Measurements from ENCODE around the gene APBB1. TPM values are rescaled to one million over a fixed set of nuclear protein-coding genes. Genes with fewer than 3 reads are reported as not detected.

Gene APBB1
- total RNA-seq, 1 experiment from 2014 or later, result 15.4 TPM

DNA sequence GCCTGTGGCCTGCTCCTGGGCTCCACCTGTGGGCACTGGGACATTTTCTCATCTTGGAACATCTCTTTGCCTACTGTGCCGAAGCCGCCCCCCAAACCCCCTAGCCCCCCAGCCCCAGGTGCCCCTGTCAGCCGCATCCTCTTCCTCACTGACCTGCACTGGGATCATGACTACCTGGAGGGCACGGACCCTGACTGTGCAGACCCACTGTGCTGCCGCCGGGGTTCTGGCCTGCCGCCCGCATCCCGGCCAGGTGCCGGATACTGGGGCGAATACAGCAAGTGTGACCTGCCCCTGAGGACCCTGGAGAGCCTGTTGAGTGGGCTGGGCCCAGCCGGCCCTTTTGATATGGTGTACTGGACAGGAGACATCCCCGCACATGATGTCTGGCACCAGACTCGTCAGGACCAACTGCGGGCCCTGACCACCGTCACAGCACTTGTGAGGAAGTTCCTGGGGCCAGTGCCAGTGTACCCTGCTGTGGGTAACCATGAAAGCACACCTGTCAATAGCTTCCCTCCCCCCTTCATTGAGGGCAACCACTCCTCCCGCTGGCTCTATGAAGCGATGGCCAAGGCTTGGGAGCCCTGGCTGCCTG, 27.3 kb downstream of the APBB1 start:
- no peak for DNase-seq (ENCODE audit: low read depth)

DNA sequence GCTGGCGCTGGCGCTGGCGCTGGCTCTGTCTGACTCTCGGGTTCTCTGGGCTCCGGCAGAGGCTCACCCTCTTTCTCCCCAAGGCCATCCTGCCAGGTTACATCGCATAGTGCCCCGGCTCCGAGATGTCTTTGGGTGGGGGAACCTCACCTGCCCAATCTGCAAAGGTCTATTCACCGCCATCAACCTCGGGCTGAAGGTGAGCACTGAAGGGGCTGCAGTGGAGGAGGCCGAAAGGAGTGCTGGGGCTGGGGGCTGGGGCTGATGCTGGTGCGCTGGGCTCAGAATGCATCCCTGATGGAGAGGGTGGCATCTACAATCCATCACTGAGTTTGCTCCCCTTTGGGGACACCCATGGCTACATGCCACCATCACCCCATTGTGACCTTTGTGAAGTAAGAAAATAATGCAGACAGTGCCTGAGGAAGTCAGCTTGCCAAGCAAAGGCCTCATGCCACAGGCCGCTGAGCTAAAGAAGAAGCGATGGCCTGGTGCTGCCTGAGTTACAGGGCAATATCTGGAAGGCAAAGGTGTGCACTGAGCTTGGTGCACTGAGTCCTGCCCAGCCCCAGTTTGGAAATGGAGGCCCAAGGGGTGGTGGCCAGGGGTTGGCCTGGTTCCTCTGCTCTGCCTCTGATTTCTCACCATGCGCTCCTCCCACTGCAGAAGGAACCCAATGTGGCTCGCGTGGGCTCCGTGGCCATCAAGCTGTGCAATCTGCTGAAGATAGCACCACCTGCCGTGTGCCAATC, 28.0 kb downstream of the APBB1 start:
- DNase-seq (ENCODE audit: low read depth), result no peak

- peak; percentile 89 for DNase-seq (ENCODE audit: low read depth)
Observed at GRCh38 chr11:6389905-6390717, 28.8 kb downstream of the APBB1 start, which contains the start of gene SMPD1. TSS of gene SMPD1 (plus strand) at chr11:6390474. CDS start at chr11:6390599, 125 bp downstream.

DNA sequence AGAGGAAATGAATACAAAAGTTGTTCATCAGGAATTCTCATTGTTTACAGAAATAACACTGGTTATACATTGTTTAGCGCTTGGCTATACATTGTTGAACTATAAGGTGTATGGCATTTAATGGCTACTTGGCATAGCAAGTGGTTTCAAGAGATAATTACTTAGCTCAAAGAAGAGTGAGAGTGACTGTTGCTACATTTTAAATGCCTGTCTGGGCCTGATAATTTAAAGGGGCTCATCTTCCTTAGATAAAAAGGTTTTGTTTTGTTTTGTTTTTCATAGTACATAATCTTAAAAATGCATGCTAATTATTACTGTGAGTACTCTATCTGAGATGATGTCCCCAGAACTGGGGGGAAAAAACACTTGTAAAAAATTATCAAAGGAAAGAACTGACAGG, 30.1 kb downstream of the APBB1 start:
- no peak for DNase-seq (ENCODE audit: low read depth)

DNA sequence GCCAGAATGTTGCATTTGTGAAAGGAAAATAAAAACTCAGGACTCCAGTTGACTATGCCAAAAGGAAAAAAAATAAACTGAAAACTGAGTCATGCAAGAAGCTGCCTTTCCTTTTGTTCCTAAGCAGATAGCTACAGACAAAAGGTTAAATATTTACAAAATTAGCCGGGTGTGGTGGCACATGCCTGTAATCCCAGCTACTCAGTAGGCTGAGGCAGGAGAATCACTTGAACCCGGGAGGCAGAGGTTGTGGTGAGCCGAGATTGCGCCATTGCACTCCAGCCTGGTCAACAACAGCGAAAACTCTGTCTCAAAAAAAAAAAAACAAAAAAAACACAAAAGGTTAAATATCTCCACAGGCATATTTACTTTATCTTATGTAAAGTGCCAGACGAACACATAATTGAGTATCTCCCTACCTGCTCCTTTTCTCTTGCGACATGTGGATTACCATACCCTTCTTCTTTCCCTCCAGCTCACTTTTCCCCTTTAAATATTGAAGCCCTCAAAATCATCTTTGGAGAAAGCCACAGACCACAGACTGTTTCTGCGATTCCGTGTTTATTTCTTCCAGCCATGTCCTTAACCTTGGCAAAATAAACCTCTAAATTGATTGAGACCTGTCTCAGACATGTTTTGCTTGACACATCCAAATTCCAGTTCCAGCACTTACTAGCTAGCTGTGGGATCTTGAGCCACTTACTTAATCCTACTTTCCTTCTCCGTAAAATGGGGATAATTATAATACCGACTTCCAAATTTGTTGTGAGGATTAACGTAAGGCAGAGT, 30.9 kb downstream of the APBB1 start:
- DNase-seq (ENCODE audit: low read depth), result no peak

DNA sequence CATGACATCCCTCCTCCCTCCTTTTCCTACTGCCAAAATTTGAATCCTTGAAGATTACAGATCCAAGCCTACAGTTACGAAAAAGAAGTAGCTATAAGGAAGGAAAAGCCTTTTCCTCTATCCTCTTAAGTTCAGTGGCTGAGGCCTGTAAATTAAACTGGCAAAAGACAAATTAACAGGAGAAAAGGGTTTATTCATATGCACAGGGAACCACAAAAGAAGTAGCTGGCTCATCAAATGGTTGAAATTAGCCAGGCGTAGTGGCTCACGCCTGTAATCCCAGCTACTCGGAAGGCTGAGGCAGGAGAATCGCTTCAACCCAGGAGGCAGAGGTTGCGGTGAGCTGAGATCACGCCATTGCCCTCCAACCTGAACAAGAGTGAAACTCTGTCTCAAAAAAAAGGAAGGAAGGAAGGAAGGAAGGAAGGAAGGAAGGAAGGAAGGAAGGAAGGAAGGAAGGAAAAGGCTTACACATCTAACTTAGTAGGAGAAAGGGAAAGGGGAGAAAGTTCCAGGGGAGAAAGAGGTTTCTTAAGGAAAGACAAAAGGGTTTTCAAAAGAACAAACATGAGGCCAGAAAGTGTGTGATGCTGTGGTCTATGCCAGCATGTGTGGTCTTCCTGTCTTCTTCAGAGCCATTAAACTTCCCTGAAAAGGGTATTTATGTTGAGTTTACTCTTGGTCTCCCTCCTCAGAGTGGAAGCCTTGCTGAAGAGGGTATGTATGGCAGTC, 33.7 kb downstream of the APBB1 start:
- no peak for DNase-seq (ENCODE audit: low read depth)

DNA sequence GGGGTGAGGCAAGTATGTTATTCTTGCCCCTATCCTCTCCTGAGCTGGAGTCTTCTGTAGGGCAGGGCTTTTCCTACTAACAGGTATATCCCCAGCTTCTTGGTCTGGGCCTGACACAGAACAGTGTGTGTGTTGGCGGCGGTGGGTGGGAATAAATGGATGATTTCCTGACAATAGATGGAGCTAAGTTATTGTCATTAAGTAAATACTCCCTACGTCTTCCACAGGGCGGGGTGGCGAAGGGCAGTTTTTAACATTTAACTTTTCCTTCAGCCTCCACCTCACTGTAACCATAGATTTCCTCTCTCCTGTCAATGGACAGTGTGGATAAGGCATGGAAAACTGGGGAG, 40.3 kb downstream of the APBB1 start:
- DNase-seq (ENCODE audit: low read depth), result no peak

GRCh38 chr11:6377902-6378639, 40.8 kb downstream of the APBB1 start:
- DNase-seq (ENCODE audit: low read depth), result peak; percentile 42

DNA sequence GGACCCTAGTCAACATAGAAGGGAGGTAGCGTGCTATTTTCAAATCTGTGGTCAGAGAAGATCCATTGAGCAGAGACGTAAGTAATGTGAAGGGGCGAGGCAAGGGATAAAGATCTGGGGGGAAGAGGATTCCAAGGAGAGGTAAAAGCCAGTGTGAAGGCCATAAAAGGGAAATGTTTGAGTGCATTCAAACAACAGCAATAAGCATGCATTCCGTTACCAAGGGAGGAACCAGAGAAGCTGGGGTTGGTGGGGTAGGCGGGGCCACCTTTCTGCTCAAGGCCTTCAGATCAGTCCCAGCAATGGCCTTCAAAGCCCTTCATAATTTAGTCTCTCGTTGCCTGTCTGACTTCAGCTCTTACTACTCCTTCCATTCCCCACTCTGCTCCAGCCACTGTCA, 47.1 kb downstream of the APBB1 start:
- no peak for DNase-seq (ENCODE audit: low read depth)

GRCh38 chr11:6365659-6366058, 53.2 kb downstream of the APBB1 start:
- no peak for DNase-seq (ENCODE audit: low read depth)

- peak; percentile 66 for DNase-seq (ENCODE audit: low read depth)
Observed at GRCh38 chr11:6362873-6363678, 55.8 kb downstream of the APBB1 start.

DNA sequence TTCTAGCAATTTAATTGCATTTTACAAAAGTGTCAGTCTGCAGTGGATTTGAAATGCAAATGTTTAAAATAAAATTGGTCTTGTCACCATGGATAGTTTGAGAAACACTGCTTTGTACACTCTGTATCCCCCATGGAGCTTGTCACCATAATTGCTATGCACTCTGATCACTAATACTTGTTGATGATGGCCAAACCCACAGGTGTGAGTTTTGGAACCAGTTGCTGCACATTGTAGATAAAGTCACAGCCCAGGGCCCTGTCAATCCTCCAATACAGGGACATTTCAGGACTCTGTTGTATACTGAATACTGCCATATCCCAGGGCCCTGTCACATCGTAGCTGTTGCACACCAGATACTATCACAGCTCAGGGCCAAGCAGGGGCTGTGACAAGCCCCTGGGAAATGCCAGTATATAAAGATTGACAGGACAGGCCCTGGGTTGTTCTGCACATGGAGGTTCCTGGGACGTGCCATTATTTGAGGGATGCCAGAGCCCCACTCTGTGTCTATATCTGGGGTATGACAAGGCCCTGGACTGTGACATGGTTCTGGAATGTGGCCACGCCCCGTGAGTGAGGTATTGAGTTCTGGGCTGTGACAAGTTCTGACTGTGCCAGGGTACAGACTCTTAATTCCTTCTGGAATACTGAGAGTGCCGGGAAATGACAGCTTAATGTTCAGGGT, 56.6 kb downstream of the APBB1 start:
- DNase-seq (ENCODE audit: low read depth), result no peak

- no peak for DNase-seq (ENCODE audit: low read depth)
Observed at GRCh38 chr11:6360183-6360582, 58.7 kb downstream of the APBB1 start.

- peak; percentile 73 for DNase-seq (ENCODE audit: low read depth)
Observed at GRCh38 chr11:6357222-6357621, 61.7 kb downstream of the APBB1 start.

GRCh38 chr11:6356503-6357055, 62.3 kb downstream of the APBB1 start:
- DNase-seq (ENCODE audit: low read depth), result no peak

GRCh38 chr11:6354651-6355485, 64.0 kb downstream of the APBB1 start:
- DNase-seq (ENCODE audit: low read depth), result no peak

- peak; percentile 51 for DNase-seq (ENCODE audit: low read depth)
Observed at GRCh38 chr11:6353367-6353987, 65.4 kb downstream of the APBB1 start.
